IMR-90 (cell line): ENCODE measurements around the gene RXFP2.

Source experiments
- SMC3 ChIP-seq: fragments of 150-350 bp; IDR thresholded peaks from 2 replicates; pipeline ENCODE4 v1.6.1; 2016; ENCODE audit warnings: low read depth, mild to moderate bottlenecking, antibody characterized with exemption, low read length, moderate library complexity
- TF ChIP-seq, protein P1 (sequence below): conservative IDR thresholded peaks from 2 replicates; pipeline ENCODE4 v1.5.1; 2012; ENCODE audit warnings: mild to moderate bottlenecking, low read depth, low read length, improper control_type of control experiment

DNA sequence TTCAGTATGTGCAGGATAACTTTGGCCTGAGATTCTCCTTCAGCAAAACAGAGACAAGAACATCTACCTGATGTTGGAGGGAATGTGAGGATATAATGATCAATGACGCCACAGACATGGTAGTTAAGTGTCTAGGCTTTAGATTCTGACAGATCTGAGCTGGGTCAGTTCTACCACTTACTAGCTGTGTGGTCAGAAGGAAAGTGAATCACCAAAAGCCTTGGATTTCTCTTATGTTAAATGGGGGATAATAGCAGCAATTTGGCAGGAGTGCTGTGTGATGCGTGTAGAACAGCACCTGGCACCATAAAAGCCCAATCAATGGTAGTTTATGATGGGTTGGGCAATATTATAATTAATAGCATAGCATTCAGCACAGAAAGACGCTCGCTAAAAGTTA is 41.7 kb downstream of the RXFP2 start:
- TF ChIP-seq SMC3, result no peak
- TF ChIP-seq, protein P1, sequence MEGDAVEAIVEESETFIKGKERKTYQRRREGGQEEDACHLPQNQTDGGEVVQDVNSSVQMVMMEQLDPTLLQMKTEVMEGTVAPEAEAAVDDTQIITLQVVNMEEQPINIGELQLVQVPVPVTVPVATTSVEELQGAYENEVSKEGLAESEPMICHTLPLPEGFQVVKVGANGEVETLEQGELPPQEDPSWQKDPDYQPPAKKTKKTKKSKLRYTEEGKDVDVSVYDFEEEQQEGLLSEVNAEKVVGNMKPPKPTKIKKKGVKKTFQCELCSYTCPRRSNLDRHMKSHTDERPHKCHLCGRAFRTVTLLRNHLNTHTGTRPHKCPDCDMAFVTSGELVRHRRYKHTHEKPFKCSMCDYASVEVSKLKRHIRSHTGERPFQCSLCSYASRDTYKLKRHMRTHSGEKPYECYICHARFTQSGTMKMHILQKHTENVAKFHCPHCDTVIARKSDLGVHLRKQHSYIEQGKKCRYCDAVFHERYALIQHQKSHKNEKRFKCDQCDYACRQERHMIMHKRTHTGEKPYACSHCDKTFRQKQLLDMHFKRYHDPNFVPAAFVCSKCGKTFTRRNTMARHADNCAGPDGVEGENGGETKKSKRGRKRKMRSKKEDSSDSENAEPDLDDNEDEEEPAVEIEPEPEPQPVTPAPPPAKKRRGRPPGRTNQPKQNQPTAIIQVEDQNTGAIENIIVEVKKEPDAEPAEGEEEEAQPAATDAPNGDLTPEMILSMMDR, result no peak
